GM13976 (cell line): Measurements from ENCODE around the gene HOXB7.

Source experiments
- DNase-seq: peaks from one replicate; pipeline ENCODE4 v3.0.0; 2012; ENCODE audit warnings: low spot score
- in situ Hi-C: fragments of 300-500 bp; cut with MboI; formaldehyde crosslinking; loops from one replicate; pipeline ENCODE4 v1.12.0; 2022; ENCODE audit warnings: low sequenced_read_pairs, mixed read lengths, inconsistent platforms; ENCODE audit not compliant: unreplicated experiment
- TF ChIP-seq, protein P1 (sequence below): IDR thresholded peaks from 2 replicates; pipeline ENCODE4 v1.5.1; 2012; ENCODE audit warnings: borderline replicate concordance, mild to moderate bottlenecking; ENCODE audit not compliant: insufficient read depth; ENCODE audit errors: extremely low read depth, missing control alignments, control extremely low read depth

HOXB7 gene

DNA sequence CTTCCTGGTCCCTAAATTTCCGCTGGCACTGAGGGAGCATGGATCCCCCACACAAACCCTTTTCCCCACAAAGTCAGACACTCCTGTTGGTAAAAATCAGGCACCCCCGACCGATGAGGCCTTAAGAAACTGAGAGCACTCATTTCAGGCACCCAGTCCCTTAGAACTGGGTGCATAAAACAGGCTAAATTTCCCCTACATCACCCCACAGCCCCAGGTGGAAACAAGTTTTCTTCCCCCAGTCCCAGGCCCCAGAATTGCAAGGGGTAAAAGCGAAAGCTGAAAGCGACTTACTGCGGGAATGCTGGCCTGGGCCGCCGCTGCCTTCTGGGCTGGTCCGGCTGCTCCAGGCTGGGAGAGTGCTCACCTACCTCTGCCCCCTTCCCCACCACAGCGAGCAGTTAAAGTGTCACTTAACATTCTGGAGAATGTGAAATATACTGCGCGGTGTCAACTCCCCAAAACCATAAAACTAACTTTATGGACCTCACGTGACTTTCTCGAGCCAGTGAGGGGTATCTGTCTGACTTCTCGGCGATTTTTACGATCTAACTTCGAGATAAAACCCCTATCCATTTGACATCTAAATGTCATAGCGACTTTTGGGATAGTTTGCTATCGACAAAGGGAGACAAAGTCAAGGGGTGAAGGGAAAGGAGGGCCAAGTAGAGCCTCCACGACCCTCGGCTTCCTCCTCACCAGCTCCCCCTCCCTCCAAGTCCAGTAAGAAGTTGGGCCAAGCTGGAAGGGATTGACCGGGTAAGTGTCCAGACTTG is 20.8 kb downstream of the HOXB7 start, which contains the start of gene HOXB3:
TSS of gene HOXB3 (minus strand) at position 411 of the 776 bp plus-strand sequence. CDS start 37,767 bp downstream, outside the sequence.
- DNase-seq, result no peak
- TF ChIP-seq, protein P1, sequence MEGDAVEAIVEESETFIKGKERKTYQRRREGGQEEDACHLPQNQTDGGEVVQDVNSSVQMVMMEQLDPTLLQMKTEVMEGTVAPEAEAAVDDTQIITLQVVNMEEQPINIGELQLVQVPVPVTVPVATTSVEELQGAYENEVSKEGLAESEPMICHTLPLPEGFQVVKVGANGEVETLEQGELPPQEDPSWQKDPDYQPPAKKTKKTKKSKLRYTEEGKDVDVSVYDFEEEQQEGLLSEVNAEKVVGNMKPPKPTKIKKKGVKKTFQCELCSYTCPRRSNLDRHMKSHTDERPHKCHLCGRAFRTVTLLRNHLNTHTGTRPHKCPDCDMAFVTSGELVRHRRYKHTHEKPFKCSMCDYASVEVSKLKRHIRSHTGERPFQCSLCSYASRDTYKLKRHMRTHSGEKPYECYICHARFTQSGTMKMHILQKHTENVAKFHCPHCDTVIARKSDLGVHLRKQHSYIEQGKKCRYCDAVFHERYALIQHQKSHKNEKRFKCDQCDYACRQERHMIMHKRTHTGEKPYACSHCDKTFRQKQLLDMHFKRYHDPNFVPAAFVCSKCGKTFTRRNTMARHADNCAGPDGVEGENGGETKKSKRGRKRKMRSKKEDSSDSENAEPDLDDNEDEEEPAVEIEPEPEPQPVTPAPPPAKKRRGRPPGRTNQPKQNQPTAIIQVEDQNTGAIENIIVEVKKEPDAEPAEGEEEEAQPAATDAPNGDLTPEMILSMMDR, result no peak
- in situ Hi-C loops, result no loop called here

DNA sequence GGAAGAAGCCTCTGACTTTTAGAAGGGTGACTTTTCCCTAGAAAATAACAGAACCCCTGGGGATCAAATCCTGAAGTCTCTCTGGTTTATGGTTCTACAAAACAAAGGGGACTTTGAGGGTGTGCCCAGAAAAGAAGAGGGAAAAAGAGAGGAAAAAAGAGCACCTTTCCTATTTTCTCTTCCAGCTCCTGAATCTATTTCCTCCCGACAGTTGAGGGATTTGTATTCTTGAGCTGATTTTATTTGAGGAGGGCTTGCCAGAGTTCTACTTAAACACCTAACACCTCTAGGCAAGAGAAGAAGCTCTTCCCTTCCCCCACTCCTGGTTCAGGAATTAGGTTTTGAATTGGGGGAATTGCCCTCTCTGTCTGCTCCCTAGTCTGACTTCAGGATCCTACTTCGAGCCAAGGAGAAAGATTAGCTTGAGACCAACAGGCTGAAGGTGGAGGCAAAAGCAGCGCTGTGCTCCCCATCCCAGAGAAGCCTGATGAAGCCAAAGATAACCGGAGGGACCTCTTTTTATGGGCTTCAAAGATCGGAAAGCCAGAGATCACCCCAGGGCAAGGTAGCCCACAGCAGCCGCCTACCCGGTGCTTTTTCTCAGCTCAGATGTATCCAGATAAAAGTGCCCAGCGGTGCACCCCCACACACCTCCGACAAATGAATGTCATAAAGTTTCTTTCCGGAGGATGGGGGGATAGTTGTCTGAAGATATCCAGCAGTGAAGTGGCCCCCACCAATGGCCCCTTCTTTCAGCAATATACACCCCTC is 21.6 kb downstream of the HOXB7 start:
- in situ Hi-C loops, result no loop called here
- no peak for DNase-seq

DNA sequence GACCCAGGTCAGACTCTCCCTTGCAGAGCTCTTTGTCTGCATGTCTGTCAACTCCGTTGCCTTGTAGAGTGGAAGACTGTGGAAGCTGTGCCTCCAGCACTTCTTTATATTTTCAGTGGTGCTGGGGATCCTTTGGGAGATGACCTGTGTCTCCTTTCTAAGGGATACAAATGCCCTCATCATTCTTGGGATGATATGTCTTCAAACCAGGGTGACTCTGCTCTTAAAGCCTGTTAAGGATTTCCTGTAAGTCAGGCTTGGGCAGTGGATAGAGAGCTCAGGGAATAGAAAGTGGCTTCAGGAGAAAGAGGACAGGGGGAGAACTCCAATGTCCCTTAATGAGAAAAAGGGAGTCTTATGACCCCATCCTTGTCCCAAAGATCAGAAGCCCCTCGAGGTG is 22.3 kb downstream of the HOXB7 start:
- in situ Hi-C loops, result no loop called here
- no peak for DNase-seq
- TF ChIP-seq, protein P1, result peak; percentile 3

More for the DNA sequence above, 21.6 kb downstream of the HOXB7 start:
- TF ChIP-seq, protein P1, result no peak

DNA sequence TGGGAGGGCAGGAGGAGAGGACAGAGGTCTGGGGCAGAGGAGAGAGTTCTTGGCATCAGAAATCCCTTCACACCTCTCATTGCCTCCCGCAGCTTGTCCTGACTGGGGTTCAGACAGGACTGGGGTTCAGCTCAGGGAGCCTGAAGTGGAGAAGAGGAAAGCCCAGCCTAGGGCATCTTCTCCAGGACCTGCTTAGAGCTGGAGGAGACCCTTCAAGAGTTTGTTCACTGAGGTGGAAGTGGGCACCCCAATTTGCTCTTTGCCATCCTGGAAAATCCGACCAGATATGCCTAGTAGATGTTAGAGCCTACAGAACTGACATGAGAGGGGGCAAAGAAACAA is 22.8 kb downstream of the HOXB7 start:
- no peak for DNase-seq
- TF ChIP-seq, protein P1, result no peak
- in situ Hi-C loops, result no loop called here

DNA sequence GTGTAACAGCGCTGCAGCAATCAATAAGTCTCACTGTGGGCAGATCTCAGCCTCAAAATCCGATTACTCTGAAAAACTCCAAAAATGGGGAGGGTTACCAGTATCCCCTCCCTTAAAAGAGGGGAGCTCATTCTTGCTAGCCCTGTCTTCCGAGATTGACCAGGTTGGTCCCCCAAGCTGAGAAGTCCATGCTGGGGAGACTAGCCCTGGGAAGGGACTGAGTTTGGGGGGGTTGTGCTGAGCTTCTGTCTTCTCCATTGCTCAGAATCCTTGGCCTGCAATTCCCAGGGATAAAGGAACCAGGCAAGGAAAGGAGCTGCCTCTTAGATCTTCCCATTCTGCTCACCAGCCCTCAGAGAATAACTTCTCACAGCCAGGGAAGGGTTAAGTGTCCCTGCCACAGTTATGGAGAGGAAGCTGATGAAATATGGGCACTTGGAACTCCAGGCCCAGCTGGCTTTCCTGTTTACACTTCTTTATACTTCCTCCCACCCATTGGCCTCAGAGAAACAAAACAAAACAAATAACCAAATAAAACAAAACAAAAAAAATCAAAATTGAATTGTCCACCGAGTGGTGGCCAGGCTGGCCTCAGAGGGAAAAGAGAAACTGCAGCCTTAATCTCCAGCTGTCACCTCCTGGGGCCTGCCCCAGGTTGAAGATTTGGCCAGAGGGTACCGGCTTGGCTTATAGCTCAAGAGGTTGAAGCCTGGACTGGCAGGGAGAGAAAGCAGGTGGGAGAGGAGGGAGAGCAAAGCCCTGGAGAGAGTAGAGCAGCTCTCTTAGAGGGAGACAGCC is 23.3 kb downstream of the HOXB7 start:
- in situ Hi-C loops, result no loop called here
- DNase-seq, result no peak

More for the DNA sequence above, 23.3 kb downstream of the HOXB7 start:
- TF ChIP-seq, protein P1, result no peak
